Colonic mucosa (tissue), 4 donors: ENCODE measurements around the gene C1orf35. TPM values are rescaled to one million over a fixed set of nuclear protein-coding genes. Genes with fewer than 3 reads are reported as not detected.

Experiments used
- DNase-seq: peaks from one replicate; pipeline ENCODE4 v3.0.0-alpha.2; 2020
- H3K27ac ChIP-seq: fragments of 200-600 bp; one replicate; pipeline ENCODE4 v1.8.0; 2021
- H3K27me3 ChIP-seq: fragments of 200-600 bp; one replicate; pipeline ENCODE4 v1.8.0; 2021
- H3K36me3 ChIP-seq: fragments of 200-600 bp; one replicate; pipeline ENCODE4 v1.8.0; 2021
- H3K4me1 ChIP-seq: fragments of 200-600 bp; one replicate; pipeline ENCODE4 v1.8.0; 2021; ENCODE audit warnings: mild to moderate bottlenecking
- H3K4me3 ChIP-seq: fragments of 200-600 bp; one replicate; pipeline ENCODE4 v1.8.0; 2021
- H3K9ac ChIP-seq, 2 donors: one replicate each; pipeline ENCODE4 v1.7.0; 2013; ENCODE audit warnings: control low read depth in 2 of 2, low read depth in 2 of 2, low read length in 2 of 2
- H3K9me3 ChIP-seq: fragments of 200-600 bp; one replicate; pipeline ENCODE4 v1.8.0; 2021
- intact Hi-C: fragments of 100-400 bp; cut with DNase I; formaldehyde crosslinking; loops from one replicate; pipeline ENCODE4 v1.14.1; 2022
- total RNA-seq, 2 donors: library from RNA; stranded (reverse); fragmentation: NEBNext Ultra II Directional in 1 of 2; extraction: Animal tissue kit (Norgen Biotek cat#: 25700) in 1 of 2; gene quantifications; one replicate each; pipeline ENCODE4 v1.2.1, GENCODE V29; 2021
- TF ChIP-seq, protein P1 (sequence below): fragments of 200-600 bp; IDR thresholded peaks from one replicate; pipeline ENCODE4 v1.8.0; 2022; ENCODE audit warnings: antibody characterized with exemption, mild to moderate bottlenecking
- donor health status: healthy.
- donor health status: DM: no; HTN: no; CAD: no.
- donor health status: DM: no; HTN: no; CAD: no.

The C1orf35 gene
- total RNA-seq, 2 donors from 2014 or later = 14.9 to 26.4 TPM

DNA sequence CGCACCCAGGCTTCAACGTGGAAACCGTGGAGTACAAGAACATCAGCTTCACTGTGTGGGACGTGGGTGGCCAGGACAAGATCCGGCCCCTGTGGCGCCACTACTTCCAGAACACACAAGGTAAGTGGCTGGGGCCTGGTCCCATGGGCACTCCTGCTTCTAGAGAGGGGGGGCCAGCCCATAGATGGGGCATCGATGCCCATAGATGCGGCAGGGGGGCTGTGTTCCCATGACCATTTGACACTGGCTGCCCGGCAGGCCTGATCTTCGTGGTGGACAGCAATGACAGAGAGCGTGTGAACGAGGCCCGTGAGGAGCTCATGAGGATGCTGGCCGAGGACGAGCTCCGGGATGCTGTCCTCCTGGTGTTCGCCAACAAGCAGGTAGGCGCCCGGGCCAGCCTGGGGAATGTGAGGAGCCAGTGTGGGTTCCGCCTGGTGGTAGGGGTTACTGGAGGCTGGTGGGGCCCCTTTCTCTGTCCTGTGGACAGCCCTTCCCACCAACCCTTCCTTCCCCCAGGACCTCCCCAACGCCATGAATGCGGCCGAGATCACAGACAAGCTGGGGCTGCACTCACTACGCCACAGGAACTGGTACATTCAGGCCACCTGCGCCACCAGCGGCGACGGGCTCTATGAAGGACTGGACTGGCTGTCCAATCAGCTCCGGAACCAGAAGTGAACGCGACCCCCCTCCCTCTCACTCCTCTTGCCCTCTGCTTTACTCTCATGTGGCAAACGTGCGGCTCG is 5.6 kb downstream of the C1orf35 start:
- peaks cover 13% of the 10 kb centered on the region for H3K4me1 ChIP-seq

GRCh38 chr1:228096416-228097332 is 6.5 kb downstream of the C1orf35 start:
- intact Hi-C loops = no loop called here
- no peak overlapping the region for H3K27ac ChIP-seq
- H3K4me3 ChIP-seq = no peak overlapping the region
- DNase-seq = no peak
- peaks cover 14% of the 10 kb centered on the region for H3K36me3 ChIP-seq
- TF ChIP-seq, protein P1, sequence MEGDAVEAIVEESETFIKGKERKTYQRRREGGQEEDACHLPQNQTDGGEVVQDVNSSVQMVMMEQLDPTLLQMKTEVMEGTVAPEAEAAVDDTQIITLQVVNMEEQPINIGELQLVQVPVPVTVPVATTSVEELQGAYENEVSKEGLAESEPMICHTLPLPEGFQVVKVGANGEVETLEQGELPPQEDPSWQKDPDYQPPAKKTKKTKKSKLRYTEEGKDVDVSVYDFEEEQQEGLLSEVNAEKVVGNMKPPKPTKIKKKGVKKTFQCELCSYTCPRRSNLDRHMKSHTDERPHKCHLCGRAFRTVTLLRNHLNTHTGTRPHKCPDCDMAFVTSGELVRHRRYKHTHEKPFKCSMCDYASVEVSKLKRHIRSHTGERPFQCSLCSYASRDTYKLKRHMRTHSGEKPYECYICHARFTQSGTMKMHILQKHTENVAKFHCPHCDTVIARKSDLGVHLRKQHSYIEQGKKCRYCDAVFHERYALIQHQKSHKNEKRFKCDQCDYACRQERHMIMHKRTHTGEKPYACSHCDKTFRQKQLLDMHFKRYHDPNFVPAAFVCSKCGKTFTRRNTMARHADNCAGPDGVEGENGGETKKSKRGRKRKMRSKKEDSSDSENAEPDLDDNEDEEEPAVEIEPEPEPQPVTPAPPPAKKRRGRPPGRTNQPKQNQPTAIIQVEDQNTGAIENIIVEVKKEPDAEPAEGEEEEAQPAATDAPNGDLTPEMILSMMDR = no peak
- H3K9ac ChIP-seq = no peak overlapping the region
- peaks cover 8% of the 10 kb centered on the region for H3K4me1 ChIP-seq
- no peaks in the 10 kb centered on the region for H3K9me3 ChIP-seq
- H3K27me3 ChIP-seq = no peaks in the 10 kb centered on the region

More for the DNA sequence above, 5.6 kb downstream of the C1orf35 start:
- Histone ChIP-seq H3K27ac (no peak overlapping the region), H3K4me3 (no peak overlapping the region), H3K27me3 (no peaks in the 10 kb centered on the region), H3K9me3 (no peaks in the 10 kb centered on the region), H3K9ac (no peak overlapping the region), H3K36me3 (peaks cover 14% of the 10 kb centered on the region)
- DNase-seq = no peak
- TF ChIP-seq, protein P1 = no peak
- intact Hi-C loops = no loop called here

DNA sequence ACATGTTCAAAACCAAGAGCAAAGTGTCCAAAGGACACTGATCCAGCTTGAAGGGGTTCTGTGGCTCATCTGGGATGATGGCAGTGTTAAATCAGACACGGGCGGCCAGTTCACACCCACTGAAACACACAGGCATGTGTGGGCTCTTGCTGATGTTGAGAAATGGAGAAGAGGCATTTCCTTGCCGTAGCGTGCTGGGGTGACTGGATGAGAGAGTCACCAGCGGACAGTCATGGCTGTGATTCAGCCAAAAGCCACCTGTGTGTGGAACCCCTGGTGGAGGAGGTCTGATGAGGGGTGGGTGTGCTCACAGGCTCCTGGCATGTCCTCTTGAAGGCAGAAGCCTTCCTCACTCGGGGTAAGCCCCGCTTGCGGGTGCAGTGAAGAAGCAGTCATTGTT is 7.2 kb downstream of the C1orf35 start:
- Histone ChIP-seq H3K27ac (no peak overlapping the region), H3K27me3 (no peaks in the 10 kb centered on the region), H3K4me1 (peaks cover under 1% of the 10 kb centered on the region), H3K9me3 (no peaks in the 10 kb centered on the region), H3K4me3 (no peak overlapping the region), H3K9ac (no peak overlapping the region), H3K36me3 (peaks cover 14% of the 10 kb centered on the region)
- intact Hi-C loops = no loop called here
- TF ChIP-seq, protein P1 = no peak
- no peak for DNase-seq

DNA sequence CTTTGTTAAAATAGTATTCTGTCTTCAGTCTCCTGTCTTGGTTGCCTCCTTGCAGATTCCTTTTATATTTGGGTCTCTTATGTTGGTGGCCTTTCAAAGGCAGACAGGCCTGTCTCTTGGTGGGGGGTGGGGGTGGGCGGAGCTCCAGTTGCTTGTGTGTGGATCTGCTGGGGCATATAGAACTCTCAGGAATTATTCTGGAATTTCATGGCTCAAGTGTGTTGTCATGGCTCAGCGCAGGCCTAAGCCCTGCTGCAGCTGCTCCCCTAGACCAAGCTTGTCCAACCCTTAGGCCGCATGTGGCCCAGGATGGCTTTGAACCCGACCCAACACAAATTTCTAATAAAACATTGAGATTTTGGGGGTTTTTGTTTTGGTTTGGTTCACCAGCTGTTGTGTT is 8.0 kb downstream of the C1orf35 start:
- intact Hi-C loops = no loop called here
- Histone ChIP-seq H3K9ac (no peak overlapping the region), H3K4me1 (peaks cover 5% of the 10 kb centered on the region), H3K27me3 (no peaks in the 10 kb centered on the region), H3K4me3 (no peak overlapping the region), H3K9me3 (no peaks in the 10 kb centered on the region), H3K27ac (no peak overlapping the region), H3K36me3 (peaks cover 14% of the 10 kb centered on the region)
- TF ChIP-seq, protein P1 = no peak
- DNase-seq = no peak

- intact Hi-C loops = no loop called here
- Histone ChIP-seq H3K4me1 (peaks cover 12% of the 10 kb centered on the region), H3K9me3 (no peaks in the 10 kb centered on the region), H3K36me3 (peaks cover 14% of the 10 kb centered on the region), H3K27me3 (no peaks in the 10 kb centered on the region), H3K27ac (no peak overlapping the region), H3K4me3 (no peak overlapping the region), H3K9ac (no peak overlapping the region)
- no peak for DNase-seq
- TF ChIP-seq, protein P1 = no peak
These were observed 8.6 kb downstream of the C1orf35 start for GRCh38 chr1:228094432-228095016.
